GM21390 (cell line): ENCODE results near the gene PYGM.

ENCODE experiments used
- ATAC-seq: cut with Tn5 transposase; IDR thresholded peaks from one replicate; pipeline ENCODE4 v1.9.1; 2021; ENCODE audit not compliant: unreplicated experiment

The PYGM gene

GRCh38 chr11:64759722-64760719 lies at the start of gene PYGM:
Gene PYGM (minus strand): TSS chr11:64759974. CDS start chr11:64759898, 76 bp downstream.
- ATAC-seq, result no peak

DNA sequence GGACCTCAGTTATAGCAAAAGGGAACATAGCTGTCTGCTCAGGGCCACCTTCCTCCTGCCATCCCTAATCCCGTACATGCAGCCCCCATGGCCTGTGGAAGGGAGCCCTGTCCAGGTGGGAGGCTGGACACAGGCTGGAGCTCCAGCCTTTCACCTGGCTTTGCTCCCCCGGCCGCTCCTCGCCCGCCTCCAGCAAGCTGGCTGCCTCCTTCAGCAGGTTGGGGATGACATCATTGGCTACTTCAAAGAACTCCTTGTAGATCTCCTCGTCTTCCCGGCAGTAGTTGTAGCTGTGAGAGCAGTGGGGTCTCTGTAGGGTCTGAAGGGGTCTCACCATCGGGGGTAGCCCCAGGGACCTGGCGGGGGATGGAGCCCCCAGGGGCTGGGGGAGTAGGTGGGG lies 45.7 kb upstream of the PYGM start:
- ATAC-seq, result no peak

- no peak for ATAC-seq
Observed at GRCh38 chr11:64804346-64805210, 44.8 kb upstream of the PYGM start.

DNA sequence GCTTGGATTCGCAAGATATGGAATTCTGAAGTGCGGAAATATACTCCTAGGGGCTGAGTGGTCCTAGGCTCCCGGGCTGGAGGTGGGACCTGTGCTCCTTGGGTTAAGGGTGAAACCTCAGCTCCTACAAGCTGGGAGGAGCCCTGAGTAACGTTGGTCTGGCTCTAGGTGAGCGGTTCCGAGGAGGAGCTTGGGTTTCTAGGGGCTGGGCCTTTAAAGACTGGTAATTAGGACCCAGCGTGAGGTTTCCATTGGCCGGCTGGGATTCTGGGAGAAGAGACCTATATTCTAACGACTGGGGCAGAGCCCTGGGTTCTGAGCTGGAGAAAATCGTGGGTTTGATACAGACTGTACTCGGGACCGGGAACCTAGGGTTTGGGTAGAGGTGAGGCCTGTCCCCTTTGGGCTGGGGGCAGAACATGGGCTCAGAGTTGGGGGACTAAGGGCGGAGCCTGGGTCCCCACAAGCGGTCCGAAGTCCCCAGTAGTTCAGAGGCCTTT lies 44.1 kb upstream of the PYGM start:
- no peak for ATAC-seq

DNA sequence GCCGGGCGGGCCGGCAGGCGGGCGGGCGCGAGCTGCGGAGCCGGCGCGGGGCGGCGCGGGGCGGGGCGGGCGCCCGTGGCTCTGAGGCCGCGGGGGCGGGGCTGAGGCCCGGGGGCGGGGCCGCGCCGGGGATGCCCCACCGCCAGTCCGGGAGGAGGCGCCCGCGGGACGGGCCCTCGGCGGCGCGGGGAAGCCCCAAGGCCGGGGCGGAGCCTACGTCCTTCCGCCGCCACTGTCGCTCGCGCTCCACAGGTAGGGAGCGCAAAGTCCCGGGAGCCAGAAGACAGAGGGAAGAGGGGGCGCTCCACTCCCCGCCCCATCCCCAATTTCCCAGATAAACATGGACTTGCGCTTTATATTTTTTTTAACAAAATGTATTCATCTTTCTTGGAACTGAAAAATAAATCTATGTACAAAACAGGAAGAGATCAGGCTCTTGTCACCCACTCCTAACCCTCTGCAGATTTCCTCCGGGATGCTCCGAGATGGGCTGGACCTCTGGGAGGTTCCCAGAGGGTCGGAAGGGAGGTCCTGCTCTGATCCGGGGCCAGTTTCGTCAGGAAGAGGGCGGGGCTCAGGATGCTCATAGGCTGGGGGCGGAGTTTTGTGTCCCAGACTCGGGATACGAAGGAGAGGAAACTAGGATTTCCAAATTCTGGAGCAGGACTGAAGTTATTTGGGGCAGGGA lies 43.5 kb upstream of the PYGM start, which contains the start of gene MAP4K2:
Gene MAP4K2, minus strand, starts transcription at position 57 of the 688 bp plus-strand sequence. CDS start 65 bp downstream, outside the sequence.
- ATAC-seq, result peak; percentile 50

- peak; percentile 3 for ATAC-seq
Observed at GRCh38 chr11:64802370-64803157, 42.8 kb upstream of the PYGM start.

DNA sequence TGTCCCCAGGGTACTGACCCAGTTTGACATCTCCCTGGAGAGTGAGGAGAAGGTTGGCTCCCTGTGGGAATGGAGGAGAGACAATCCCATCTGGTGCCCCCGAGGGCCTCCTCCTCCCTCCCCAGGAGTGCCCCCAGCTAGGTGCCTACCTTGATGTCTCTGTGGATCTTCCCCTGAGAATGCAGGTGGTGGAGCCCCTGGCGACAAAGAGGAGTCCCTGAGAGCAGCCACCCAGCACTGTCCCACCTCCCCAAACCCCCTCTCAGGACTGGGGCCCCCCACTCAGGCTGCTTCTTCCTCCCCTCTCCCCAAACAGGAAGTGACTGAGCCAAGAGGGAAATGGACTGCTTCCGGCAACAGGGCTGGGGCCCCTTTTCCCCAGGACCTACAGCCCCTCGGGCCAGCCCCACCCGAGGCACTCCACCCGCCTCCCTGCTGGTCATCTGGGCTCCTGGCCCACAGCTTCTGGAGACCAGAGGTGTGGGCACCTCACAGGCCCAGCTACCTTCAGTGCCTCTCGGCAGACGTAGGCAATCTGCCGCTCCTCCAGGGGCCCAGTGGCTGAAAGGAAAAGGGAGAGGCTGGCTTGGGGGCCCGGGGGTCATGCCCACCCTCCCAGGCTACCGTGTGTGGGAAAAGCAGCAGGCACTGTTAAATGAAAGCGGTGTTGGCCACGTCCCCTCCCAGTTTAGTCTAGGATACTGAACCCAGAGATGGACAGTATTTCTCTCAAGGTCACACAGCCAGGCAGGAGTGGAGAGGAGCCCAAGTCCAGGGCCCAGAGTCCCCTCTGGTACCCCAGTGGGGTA lies 42.0 kb upstream of the PYGM start:
- no peak for ATAC-seq

DNA sequence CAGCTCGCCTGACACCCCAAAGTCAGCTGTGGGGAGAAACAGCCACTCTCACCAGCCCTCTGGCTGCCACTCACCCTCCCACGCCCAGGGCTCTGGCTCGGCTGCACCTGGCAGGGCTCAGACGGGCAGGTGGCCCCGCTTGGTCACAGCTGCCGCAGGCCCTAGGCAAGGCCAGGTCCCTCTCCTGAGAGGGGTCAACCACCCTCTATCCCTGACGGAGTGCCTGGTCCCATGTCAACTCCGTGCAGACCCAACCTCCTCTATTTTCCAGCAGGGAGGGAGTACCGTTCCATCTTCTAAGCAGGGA lies 41.3 kb upstream of the PYGM start:
- no peak for ATAC-seq

DNA sequence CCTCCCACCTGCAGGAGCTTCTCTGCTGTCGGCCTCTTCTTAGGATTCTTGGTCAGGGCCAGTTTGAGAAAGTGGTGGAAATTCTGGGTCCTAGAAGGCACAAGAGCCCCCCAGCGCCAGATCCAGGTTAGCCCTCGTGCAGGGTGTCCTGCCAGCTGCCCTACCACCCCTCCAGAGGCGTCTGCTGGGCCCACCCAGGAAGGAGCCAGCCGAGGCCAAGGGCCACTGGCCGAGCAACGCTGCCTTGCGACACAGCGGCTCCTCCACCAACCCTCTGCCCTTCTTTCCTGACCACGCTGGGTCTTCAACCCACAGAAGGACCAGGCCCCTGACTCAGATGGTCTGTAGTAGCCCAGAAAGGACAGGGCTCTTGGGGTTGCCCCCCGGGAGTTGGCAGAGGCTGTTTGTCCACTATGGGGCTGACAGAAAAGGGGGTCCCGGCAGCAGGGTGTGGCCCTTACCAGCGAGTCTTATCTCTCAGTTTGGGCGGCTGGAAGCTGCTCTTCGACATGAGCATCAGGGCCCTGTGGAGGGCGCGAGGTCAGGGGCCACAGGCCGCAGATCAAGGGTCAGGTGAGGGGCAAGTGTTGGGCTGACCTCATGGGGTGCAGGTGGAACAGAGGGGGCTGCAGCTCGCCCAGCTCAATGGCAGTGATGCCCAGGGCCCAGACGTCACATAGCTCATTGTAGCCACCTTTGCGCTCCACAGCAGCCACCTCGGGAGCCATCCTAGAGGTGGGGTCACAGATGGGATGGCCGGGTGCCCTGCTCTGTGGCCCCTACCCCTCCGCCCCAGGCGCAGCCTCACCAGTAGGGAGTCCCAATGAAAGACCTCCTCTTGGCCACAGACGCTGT lies 40.8 kb upstream of the PYGM start:
- ATAC-seq, result no peak

DNA sequence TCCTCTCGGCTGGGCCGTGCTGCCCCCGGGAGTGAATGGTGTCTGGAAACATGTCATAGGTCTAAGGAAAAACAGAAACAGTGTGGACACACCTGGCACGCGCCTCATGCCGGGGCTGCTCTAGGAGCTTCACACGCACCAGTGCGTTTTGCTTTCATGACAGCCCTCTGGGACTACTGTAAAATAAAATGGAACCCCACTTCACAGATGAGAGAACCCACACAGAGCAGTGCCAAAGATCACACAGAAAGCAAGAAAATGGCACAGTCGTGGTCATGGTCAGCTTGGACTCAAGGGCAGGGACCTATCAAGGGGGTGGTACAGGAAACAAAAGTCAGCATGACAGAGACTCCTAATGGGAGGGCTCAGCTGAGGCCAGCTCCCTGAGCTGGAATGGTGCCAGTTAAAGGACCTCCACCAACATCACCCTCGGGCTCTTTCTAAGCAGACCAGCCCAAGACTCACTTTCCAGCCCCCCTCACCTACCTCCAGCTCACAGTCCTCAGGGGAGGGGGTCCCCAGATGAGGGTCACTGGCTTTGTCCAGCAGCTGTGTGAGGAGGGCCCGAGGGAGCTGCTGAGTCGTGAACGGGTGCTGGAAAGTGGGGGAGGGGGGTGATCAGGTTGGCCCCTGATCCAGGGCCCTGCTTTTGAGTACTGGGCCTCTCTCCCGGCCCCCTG lies 40.0 kb upstream of the PYGM start:
- ATAC-seq, result no peak

DNA sequence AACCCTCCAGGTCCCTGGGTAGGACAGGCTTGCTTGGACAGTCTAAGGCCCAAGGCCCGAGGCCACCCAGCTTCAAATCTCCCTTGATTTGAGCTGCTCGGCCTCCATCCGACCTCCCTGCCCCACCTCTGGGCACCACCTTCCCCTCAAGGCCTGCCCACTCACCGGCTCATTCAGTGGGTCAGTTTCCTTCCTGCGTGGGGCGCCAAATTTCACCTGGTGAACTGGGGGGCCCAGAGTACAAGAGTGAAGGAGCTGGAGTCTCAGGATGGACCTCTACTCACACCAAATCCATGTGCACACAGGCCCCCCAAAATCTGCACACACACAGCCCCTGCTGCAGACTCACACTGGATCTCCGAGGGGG lies 39.5 kb upstream of the PYGM start:
- ATAC-seq, result no peak

DNA sequence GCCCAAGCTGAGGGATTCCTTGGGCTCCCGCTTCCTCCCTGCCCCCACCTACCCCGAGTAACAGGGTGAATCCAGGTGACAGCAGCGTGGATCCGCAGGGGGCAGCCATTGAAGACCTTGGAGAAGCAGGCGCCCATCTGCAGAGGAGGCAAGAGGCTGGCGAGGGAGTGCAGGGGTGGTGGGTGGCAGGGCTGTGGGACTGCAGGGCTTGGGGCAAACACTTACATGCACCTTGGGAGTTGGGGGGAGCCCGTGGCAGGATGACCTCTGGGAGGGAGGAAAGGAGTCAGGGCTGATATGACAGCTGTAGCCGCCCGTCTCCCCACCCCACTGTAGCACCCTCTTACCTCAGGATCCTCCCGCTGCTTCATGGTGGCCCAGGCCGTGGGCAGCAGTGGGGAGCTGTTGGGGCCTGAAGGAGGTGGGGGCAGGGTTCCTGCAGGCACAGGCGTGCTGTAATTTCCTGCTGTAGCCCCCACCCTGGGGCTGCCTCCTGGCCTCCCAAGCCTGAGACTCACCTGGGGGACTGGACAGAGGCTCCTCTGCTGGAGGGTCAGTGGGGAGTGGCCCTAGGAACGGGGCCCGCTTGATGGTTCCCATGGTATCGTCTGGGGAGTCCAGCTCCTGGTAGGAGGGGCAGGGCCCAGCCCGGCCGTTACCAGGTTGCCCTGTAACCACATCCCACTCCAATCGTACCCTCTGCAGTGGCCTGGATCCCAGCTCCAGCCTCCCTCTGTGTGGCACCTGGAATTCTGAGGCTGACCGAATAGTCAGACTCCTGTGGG lies 37.2 kb upstream of the PYGM start:
- ATAC-seq, result no peak

GRCh38 chr11:64796047-64796756 lies 36.4 kb upstream of the PYGM start:
- ATAC-seq, result no peak

GRCh38 chr11:64794526-64794925 lies 34.8 kb upstream of the PYGM start:
- ATAC-seq, result no peak

- no peak for ATAC-seq
Observed at GRCh38 chr11:64793271-64794160, 33.7 kb upstream of the PYGM start.

- ATAC-seq, result no peak
Observed at GRCh38 chr11:64792482-64792881, 32.7 kb upstream of the PYGM start.
